ENCODE measurements around the gene EXOC1. TPM values are rescaled to one million over a fixed set of nuclear protein-coding genes. Genes with fewer than 3 reads are reported as not detected.

EXOC1 gene
- total RNA-seq, 1 donor from 2014 or later = 27.3 TPM

DNA sequence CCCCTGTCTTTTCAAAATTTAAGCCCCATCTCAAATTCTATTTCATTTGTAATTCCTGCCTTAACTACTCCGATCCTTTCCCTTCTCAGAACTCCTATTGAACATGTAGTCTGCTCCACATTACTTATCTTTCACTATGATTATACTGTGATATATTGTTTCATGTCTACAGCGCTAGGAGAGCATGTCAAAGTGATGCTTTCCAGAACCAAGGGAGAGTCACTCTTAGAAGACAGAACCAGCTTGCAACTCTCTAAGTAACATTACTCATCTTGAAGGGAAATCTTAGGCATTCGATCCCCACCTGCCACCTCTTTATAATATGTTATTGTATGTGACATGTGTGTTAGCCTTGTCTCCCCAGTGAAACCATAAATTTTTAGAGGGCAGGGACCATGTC lies 23.4 kb upstream of the EXOC1 start:
- TF ChIP-seq, protein P1, sequence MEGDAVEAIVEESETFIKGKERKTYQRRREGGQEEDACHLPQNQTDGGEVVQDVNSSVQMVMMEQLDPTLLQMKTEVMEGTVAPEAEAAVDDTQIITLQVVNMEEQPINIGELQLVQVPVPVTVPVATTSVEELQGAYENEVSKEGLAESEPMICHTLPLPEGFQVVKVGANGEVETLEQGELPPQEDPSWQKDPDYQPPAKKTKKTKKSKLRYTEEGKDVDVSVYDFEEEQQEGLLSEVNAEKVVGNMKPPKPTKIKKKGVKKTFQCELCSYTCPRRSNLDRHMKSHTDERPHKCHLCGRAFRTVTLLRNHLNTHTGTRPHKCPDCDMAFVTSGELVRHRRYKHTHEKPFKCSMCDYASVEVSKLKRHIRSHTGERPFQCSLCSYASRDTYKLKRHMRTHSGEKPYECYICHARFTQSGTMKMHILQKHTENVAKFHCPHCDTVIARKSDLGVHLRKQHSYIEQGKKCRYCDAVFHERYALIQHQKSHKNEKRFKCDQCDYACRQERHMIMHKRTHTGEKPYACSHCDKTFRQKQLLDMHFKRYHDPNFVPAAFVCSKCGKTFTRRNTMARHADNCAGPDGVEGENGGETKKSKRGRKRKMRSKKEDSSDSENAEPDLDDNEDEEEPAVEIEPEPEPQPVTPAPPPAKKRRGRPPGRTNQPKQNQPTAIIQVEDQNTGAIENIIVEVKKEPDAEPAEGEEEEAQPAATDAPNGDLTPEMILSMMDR (conservative IDR thresholded peaks at IDR 0.05) = no peak
- no peaks in the 10 kb centered on the region for H3K9me3 Mint-ChIP-seq
- H3K36me3 Mint-ChIP-seq (ENCODE audit: low read depth) = no peaks in the 10 kb centered on the region
- H3K27me3 Mint-ChIP-seq (ENCODE audit: low read depth) = peaks cover 34% of the 10 kb centered on the region
- H3K4me1 Mint-ChIP-seq = no peaks in the 10 kb centered on the region
- no peak overlapping the region for H3K27ac Mint-ChIP-seq (ENCODE audit: unreplicated experiment)
- DNase-seq (ENCODE audit: low read depth, low spot score) = no peak
- no peak overlapping the region for H3K4me3 Mint-ChIP-seq

GRCh38 chr4:55830716-55831115 lies 22.7 kb upstream of the EXOC1 start:
- H3K4me3 Mint-ChIP-seq = no peak overlapping the region

GRCh38 chr4:55834086-55834795 lies 19.2 kb upstream of the EXOC1 start:
- Mint-ChIP-seq H3K27me3 (ENCODE audit: low read depth) (peaks cover 30% of the 10 kb centered on the region), H3K36me3 (ENCODE audit: low read depth) (no peaks in the 10 kb centered on the region), H3K4me3 (no peak overlapping the region), H3K4me1 (no peaks in the 10 kb centered on the region), H3K9me3 (peaks cover 5% of the 10 kb centered on the region), H3K27ac (ENCODE audit: unreplicated experiment) (no peak overlapping the region)
- TF ChIP-seq, protein P1 (conservative IDR thresholded peaks at IDR 0.05) = no peak
- DNase-seq (ENCODE audit: low read depth, low spot score) = no peak

More at GRCh38 chr4:55830716-55831115, 22.7 kb upstream of the EXOC1 start:
- no peaks in the 10 kb centered on the region for H3K4me1 Mint-ChIP-seq
- no peaks in the 10 kb centered on the region for H3K36me3 Mint-ChIP-seq (ENCODE audit: low read depth)
- no peak overlapping the region for H3K27ac Mint-ChIP-seq (ENCODE audit: unreplicated experiment)
- TF ChIP-seq, protein P1 (conservative IDR thresholded peaks at IDR 0.05) = no peak
- H3K27me3 Mint-ChIP-seq (ENCODE audit: low read depth) = peaks cover 39% of the 10 kb centered on the region
- H3K9me3 Mint-ChIP-seq = peaks cover 3% of the 10 kb centered on the region
- DNase-seq (ENCODE audit: low read depth, low spot score) = no peak

GRCh38 chr4:55837903-55838302 lies 15.5 kb upstream of the EXOC1 start:
- H3K36me3 Mint-ChIP-seq (ENCODE audit: low read depth) = no peaks in the 10 kb centered on the region

DNA sequence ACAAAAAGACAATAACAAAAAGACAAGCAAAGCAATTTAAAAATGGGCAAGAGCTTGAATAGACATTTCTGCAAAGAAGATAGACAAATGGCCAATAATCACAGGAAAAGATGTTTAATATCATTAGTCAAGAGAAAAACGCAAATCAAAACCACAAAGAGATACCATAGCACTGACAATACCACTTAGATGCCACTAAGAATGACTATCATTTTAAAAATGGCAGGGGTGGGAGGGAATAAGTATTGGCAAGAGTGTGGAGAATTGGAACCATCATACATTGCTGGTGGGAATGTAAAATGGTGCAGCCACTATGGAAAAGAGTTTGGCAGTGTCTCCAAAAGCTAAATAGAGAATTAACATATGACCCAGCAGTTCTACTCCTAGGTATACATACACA lies 15.1 kb upstream of the EXOC1 start:
- TF ChIP-seq, protein P1 (conservative IDR thresholded peaks at IDR 0.05) = no peak
- Mint-ChIP-seq H3K4me3 (no peak overlapping the region), H3K4me1 (peaks cover 6% of the 10 kb centered on the region), H3K9me3 (peaks cover 5% of the 10 kb centered on the region), H3K27ac (ENCODE audit: unreplicated experiment) (no peak overlapping the region), H3K36me3 (ENCODE audit: low read depth) (no peaks in the 10 kb centered on the region), H3K27me3 (ENCODE audit: low read depth) (peaks cover 10% of the 10 kb centered on the region)
- DNase-seq (ENCODE audit: low read depth, low spot score) = no peak

More at GRCh38 chr4:55837903-55838302, 15.5 kb upstream of the EXOC1 start:
- Mint-ChIP-seq H3K27me3 (ENCODE audit: low read depth) (peaks cover 10% of the 10 kb centered on the region), H3K9me3 (peaks cover 5% of the 10 kb centered on the region), H3K4me1 (peaks cover 6% of the 10 kb centered on the region), H3K27ac (ENCODE audit: unreplicated experiment) (no peak overlapping the region), H3K4me3 (no peak overlapping the region)
- TF ChIP-seq, protein P1 (conservative IDR thresholded peaks at IDR 0.05) = no peak
- DNase-seq (ENCODE audit: low read depth, low spot score) = no peak

All from neural crest cell (in vitro differentiated cells).